OCI-LY7 (cell line): Measurements from ENCODE around the gene TVP23A. TPM values are rescaled to one million over a fixed set of nuclear protein-coding genes. Genes with fewer than 3 reads are reported as not detected.
A peak's percentile ranks its signal among the peaks of the same experiment; 100 is the strongest.

Experiments
- BruUV-seq: library from RNA; stranded (reverse); fragments of 400-500 nt; replicated peaks from 2 replicates; lab custom pipeline; 2021; lab: Mats Ljungman, UMichigan
- CTCF ChIA-PET: fragments of 300-600 bp; sonication (Branson Sonifier 250); formaldehyde crosslinking; loops from one replicate; lab custom pipeline; 2022; ENCODE audit warnings: antibody characterized with exemption; ENCODE audit not compliant: unreplicated experiment; lab: Charles Lee
- POLR2A ChIA-PET: fragments of 300-600 bp; sonication (Branson Sonifier 250); formaldehyde crosslinking; loops from one replicate; lab custom pipeline; 2022; ENCODE audit warnings: antibody characterized with exemption; lab: Charles Lee
- DNase-seq: peaks from one replicate; pipeline ENCODE4 v3.0.0-alpha.2; 2015; ENCODE audit warnings: low spot score
- H2AFZ ChIP-seq: fragments of 200-600 bp; sonication (generic), shearing (Covaris generic); 2 replicates; pipeline ENCODE4 v1.6.1; 2014; ENCODE audit warnings: mild to moderate bottlenecking, antibody characterized with exemption, low read length, moderate library complexity
- H3K27ac ChIP-seq: fragments of 200-600 bp; sonication (generic); 2 replicates; pipeline ENCODE4 v1.5.1; 2014; ENCODE audit warnings: mixed run types, low read depth, mild to moderate bottlenecking, moderate library complexity, low read length, inconsistent platforms; ENCODE audit not compliant: poor library complexity, severe bottlenecking
- H3K36me3 ChIP-seq: fragments of 200-600 bp; sonication (generic); 2 replicates; pipeline ENCODE4 v1.6.1; 2014; ENCODE audit warnings: mild to moderate bottlenecking, antibody characterized with exemption, low read length, moderate library complexity, mixed read lengths; ENCODE audit not compliant: insufficient read depth
- H3K4me1 ChIP-seq: fragments of 200-600 bp; sonication (generic); 2 replicates; pipeline ENCODE4 v1.5.1; 2014; ENCODE audit warnings: mild to moderate bottlenecking, low read length; ENCODE audit not compliant: insufficient read depth, poor library complexity, severe bottlenecking
- H3K4me2 ChIP-seq: fragments of 200-600 bp; sonication (generic); 2 replicates; pipeline ENCODE4 v1.6.1; 2014; ENCODE audit warnings: mild to moderate bottlenecking, low read length
- H3K4me3 ChIP-seq: fragments of 200-600 bp; sonication (generic); 2 replicates; pipeline ENCODE4 v1.5.1; 2014; ENCODE audit warnings: mild to moderate bottlenecking, low read depth, low read length; ENCODE audit not compliant: poor library complexity, severe bottlenecking
- H3K79me2 ChIP-seq: fragments of 200-600 bp; sonication (generic); 2 replicates; pipeline ENCODE4 v1.6.1; 2016; ENCODE audit warnings: low read depth, mild to moderate bottlenecking, low read length, moderate library complexity, mixed read lengths; ENCODE audit not compliant: insufficient read depth
- H3K9me2 ChIP-seq: fragments of 200-600 bp; sonication (generic); 2 replicates; pipeline ENCODE4 v1.6.1; 2016; ENCODE audit warnings: mild to moderate bottlenecking, low read length, mixed read lengths; ENCODE audit not compliant: insufficient read depth
- H3K9me3 ChIP-seq: fragments of 200-600 bp; sonication (generic); 2 replicates; pipeline ENCODE4 v1.6.1; 2014; ENCODE audit warnings: mild to moderate bottlenecking, mixed run types, low read length, mixed read lengths
- H4K20me1 ChIP-seq: fragments of 200-600 bp; sonication (generic); 2 replicates; pipeline ENCODE4 v1.6.1; 2014; ENCODE audit warnings: mild to moderate bottlenecking, antibody characterized with exemption, low read length, moderate library complexity, mixed read lengths; ENCODE audit not compliant: insufficient read depth
- CTCF ChIP-seq: fragments of 200-600 bp; sonication (generic); conservative IDR thresholded peaks from 2 replicates; pipeline ENCODE4 v1.5.1; 2014; ENCODE audit warnings: mild to moderate bottlenecking, antibody characterized with exemption, low read length, moderate library complexity, mixed read lengths
- EZH2phosphoT487 ChIP-seq: fragments of 200-600 bp; sonication (generic); IDR thresholded peaks from 2 replicates; pipeline ENCODE4 v1.6.1; 2018; ENCODE audit warnings: low read depth, borderline replicate concordance, mild to moderate bottlenecking, mixed run types, antibody characterized with exemption, low read length, moderate library complexity, mixed read lengths
- intact Hi-C: fragments of 100-400 bp; cut with micrococcal nuclease; formaldehyde crosslinking; loops from one replicate; pipeline ENCODE4 v1.10.0; 2022; ENCODE audit not compliant: unreplicated experiment
- total RNA-seq, 2 experiments: library from RNA; depleted of rRNA in 1 of 2; stranded (reverse); fragments of >200 nt in 1 of 2; shearing (Covaris generic) in 1 of 2; gene quantifications; 2 replicates each; pipeline ENCODE4 v1.2.3, GENCODE V29; 2014 to 2022

The TVP23A gene
- total RNA-seq, 2 experiments from 2014 or later: 0.57 TPM; not detected in 1

GRCh38 chr16:10806698-10807097 lies 11.9 kb downstream of the TVP23A start:
- intact Hi-C loops: no loop called here
- Histone ChIP-seq H3K4me2 (0 out of 2 replicates have a peak overlapping the region, but pooled peaks have one; percentile 28), H3K36me3 (no peaks in the 10 kb centered on the region), H4K20me1 (no peaks in the 10 kb centered on the region), H3K9me2 (no peaks in the 10 kb centered on the region), H3K4me1 (peaks cover 32% of the 10 kb centered on the region), H2AFZ (peak overlapping the region; percentile 20; the same call in 1 of the 2 replicates), H3K4me3 (no peak overlapping the region), H3K27ac (no peak overlapping the region), H3K79me2 (no peaks in the 10 kb centered on the region), H3K9me3 (no peaks in the 10 kb centered on the region)
- ChIA-PET POLR2A (interaction anchor here (1.0 to 1.3 kb wide), 3 partner anchors 13 to 70 kb away, joined by 3 read pairs; partner anchors contain the start of gene CIITA), CTCF (no interaction called here)
- no TSS peak for BruUV-seq
- DNase-seq: peak; percentile 33
- TF ChIP-seq CTCF: no peak

- Histone ChIP-seq H4K20me1 (no peaks in the 10 kb centered on the region), H3K79me2 (no peaks in the 10 kb centered on the region), H3K27ac (no peak overlapping the region), H3K9me2 (no peaks in the 10 kb centered on the region), H3K4me2 (no peak overlapping the region), H3K36me3 (no peaks in the 10 kb centered on the region), H3K4me3 (no peak overlapping the region), H3K4me1 (peaks cover 32% of the 10 kb centered on the region), H3K9me3 (no peaks in the 10 kb centered on the region), H2AFZ (no peak overlapping the region)
- intact Hi-C loops: no loop called here
- CTCF ChIA-PET: no interaction called here
- BruUV-seq: no TSS peak
- no peak for TF ChIP-seq EZH2phosphoT487
- TF ChIP-seq CTCF: no peak
- POLR2A ChIA-PET: interaction anchor here (0.5 kb wide), 1 partner anchor 18 kb away, joined by 3 read pairs; no protein-coding TSS in a partner anchor
- no peak for DNase-seq
Observed at GRCh38 chr16:10805334-10805733, 13.3 kb downstream of the TVP23A start.

- Histone ChIP-seq H3K4me2 (no peak overlapping the region), H3K9me3 (no peaks in the 10 kb centered on the region), H3K27ac (no peak overlapping the region), H3K9me2 (no peaks in the 10 kb centered on the region), H3K79me2 (no peaks in the 10 kb centered on the region), H3K4me1 (peaks cover 4% of the 10 kb centered on the region), H3K36me3 (no peaks in the 10 kb centered on the region), H3K4me3 (no peak overlapping the region), H4K20me1 (no peaks in the 10 kb centered on the region), H2AFZ (no peak overlapping the region)
- TF ChIP-seq CTCF (no peak), EZH2phosphoT487 (no peak)
- CTCF ChIA-PET: no interaction called here
- DNase-seq: no peak
- POLR2A ChIA-PET: no interaction called here
- no TSS peak for BruUV-seq
- intact Hi-C loops: no loop called here
Observed at GRCh38 chr16:10799736-10800135, 18.9 kb downstream of the TVP23A start.
